Measurements from ENCODE around the gene FAM163B. TPM values are rescaled to one million over a fixed set of nuclear protein-coding genes. Genes with fewer than 3 reads are reported as not detected.

FAM163B gene
- total RNA-seq, 1 experiment from 2014 or later: not detected

DNA sequence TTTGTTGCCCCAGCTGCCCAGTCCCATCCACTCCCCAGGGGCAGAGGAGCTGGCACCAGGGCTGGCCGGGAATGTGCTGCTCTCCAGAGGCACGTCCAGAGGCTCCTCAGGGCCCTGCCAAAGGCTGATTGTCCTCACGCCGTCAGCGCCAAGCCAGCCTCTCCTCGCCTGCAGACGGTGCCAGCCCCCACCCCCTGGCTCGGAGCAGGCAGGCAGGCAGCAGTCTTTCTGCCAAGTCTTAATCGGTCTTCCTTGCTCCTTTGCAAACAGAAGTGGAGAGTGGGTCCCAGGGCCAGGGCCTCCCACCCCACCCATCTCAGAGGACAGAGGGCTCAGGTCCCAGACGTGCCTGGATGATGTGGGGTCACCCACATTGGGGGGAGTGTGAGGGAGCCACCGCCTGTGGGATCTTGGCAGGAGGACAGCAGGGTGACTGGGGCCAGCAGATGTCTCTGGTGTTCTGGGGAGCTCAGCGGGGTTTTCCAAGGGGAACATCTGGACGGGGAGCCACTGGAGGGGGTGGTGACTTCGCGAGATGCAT lies 36.3 kb downstream of the FAM163B start:
- Mint-ChIP-seq H3K27me3 (ENCODE audit: insufficient read depth, unreplicated experiment) (peaks cover 4% of the 10 kb centered on the region), H3K4me3 (ENCODE audit: unreplicated experiment) (no peak overlapping the region)
- no TSS peak for BruUV-seq (replicated peaks)

DNA sequence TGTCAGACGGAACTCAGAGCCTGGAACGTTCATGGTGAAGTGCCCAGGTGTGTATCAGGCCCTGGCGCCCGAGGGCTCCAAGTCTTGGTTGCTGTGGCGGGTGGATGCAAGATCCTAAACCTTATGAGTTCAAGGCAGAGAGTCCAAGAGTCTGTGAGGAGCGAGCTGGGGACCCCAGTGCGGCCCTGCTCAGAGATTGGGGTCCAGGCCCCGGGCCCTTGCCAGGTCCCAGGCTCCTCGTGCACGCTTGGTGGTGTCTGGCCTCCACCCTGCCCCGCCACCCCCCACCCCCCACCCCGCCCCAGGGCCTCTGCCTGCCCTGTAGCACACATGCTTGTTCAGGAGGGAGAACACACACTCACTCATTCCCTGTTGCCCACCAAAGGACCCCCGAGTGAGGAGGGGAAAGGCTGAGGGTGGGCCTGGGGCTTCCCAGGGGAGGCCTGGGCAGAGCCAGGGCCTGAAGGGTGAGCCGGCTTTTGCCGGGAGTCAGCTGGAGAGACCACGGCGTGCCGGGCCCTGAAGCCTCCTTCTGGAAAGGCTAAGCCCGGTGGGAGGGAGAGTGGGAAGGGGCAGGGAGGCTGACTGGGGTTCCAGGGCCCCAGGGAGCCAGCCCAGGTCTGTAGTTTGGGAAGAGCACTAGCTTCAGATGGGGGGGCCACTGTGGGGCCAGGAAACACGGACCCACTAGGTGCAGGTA lies 37.1 kb downstream of the FAM163B start:
- TF ChIP-seq, protein P1, sequence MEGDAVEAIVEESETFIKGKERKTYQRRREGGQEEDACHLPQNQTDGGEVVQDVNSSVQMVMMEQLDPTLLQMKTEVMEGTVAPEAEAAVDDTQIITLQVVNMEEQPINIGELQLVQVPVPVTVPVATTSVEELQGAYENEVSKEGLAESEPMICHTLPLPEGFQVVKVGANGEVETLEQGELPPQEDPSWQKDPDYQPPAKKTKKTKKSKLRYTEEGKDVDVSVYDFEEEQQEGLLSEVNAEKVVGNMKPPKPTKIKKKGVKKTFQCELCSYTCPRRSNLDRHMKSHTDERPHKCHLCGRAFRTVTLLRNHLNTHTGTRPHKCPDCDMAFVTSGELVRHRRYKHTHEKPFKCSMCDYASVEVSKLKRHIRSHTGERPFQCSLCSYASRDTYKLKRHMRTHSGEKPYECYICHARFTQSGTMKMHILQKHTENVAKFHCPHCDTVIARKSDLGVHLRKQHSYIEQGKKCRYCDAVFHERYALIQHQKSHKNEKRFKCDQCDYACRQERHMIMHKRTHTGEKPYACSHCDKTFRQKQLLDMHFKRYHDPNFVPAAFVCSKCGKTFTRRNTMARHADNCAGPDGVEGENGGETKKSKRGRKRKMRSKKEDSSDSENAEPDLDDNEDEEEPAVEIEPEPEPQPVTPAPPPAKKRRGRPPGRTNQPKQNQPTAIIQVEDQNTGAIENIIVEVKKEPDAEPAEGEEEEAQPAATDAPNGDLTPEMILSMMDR (IDR thresholded peaks at IDR 0.05; ENCODE audit: insufficient read depth in 1 of 2, low read depth in 1 of 2, low read length in 1 of 2, severe bottlenecking in 1 of 2, unreplicated experiment in 1 of 2): no peak
- H3K36me3 ChIP-seq (ENCODE audit: control insufficient read depth, insufficient read depth, low read length): no peaks in the 10 kb centered on the region
- Mint-ChIP-seq H3K27ac (ENCODE audit: unreplicated experiment) (no peak overlapping the region), H3K4me3 (ENCODE audit: unreplicated experiment) (no peak overlapping the region), H3K9me3 (ENCODE audit: unreplicated experiment) (no peaks in the 10 kb centered on the region), H3K36me3 (ENCODE audit: insufficient read depth, unreplicated experiment) (no peaks in the 10 kb centered on the region), H3K4me1 (ENCODE audit: low read depth, unreplicated experiment) (no peaks in the 10 kb centered on the region), H3K27me3 (ENCODE audit: insufficient read depth, unreplicated experiment) (peaks cover 4% of the 10 kb centered on the region)
- no peak for DNase-seq
- intact Hi-C loops (cut with micrococcal nuclease; ENCODE audit: unreplicated experiment): no loop called here
- BruUV-seq (replicated peaks): no TSS peak
- no peak overlapping the region for H3K4me3 ChIP-seq (ENCODE audit: low read depth, low read length)
- no peaks in the 10 kb centered on the region for H3K27me3 ChIP-seq (replicated peaks; ENCODE audit: control insufficient read depth, insufficient read depth, low read length)
- no peaks in the 10 kb centered on the region for H3K9me3 ChIP-seq
- no peaks in the 10 kb centered on the region for H3K4me1 ChIP-seq
- ChIA-PET CTCF (no interaction called here), POLR2A (no interaction called here)

More for the DNA sequence above, 36.3 kb downstream of the FAM163B start:
- POLR2A ChIA-PET: no interaction called here
- CTCF ChIA-PET: no interaction called here
- intact Hi-C loops (cut with micrococcal nuclease; ENCODE audit: unreplicated experiment): no loop called here
- H3K27ac Mint-ChIP-seq (ENCODE audit: unreplicated experiment): no peak overlapping the region
- Histone ChIP-seq H3K27me3 (replicated peaks; ENCODE audit: control insufficient read depth, insufficient read depth, low read length) (no peaks in the 10 kb centered on the region; the same call in 1 of the 2 replicates), H3K4me1 (no peaks in the 10 kb centered on the region), H3K4me3 (ENCODE audit: low read depth, low read length) (no peak overlapping the region), H3K9me3 (no peaks in the 10 kb centered on the region), H3K36me3 (ENCODE audit: control insufficient read depth, insufficient read depth, low read length) (no peaks in the 10 kb centered on the region)
- no peaks in the 10 kb centered on the region for H3K4me1 Mint-ChIP-seq (ENCODE audit: low read depth, unreplicated experiment)
- TF ChIP-seq, protein P1 (IDR thresholded peaks at IDR 0.05; ENCODE audit: insufficient read depth in 1 of 2, low read depth in 1 of 2, low read length in 1 of 2, severe bottlenecking in 1 of 2, unreplicated experiment in 1 of 2): no peak
- H3K36me3 Mint-ChIP-seq (ENCODE audit: insufficient read depth, unreplicated experiment): no peaks in the 10 kb centered on the region
- H3K9me3 Mint-ChIP-seq (ENCODE audit: unreplicated experiment): no peaks in the 10 kb centered on the region
- no peak for DNase-seq

DNA sequence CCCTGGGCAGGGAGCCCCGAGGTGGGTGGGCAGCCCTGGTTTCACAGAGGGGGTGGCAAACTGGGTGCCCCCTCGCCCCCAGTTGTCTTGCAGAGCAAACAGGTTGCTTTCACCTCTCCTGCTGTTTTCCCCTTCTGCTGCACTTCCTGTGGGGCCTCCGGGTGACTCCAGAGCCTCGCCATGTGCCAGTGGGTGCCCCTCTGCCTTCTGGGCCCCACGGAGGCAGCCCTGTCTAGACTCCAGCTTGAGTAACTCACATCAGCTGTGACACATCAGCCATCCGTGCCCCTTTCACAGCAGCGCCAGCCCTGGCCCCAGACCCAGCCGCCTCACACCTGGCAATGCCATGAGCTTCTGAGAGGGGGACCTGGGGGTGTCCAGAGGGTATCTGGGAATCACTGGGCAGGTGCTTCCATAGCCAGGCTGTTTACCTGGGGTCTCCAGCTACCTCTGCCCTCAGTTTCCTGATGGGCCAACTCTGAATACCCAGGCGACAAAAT lies 37.7 kb downstream of the FAM163B start:
- Mint-ChIP-seq H3K9me3 (ENCODE audit: unreplicated experiment) (no peaks in the 10 kb centered on the region), H3K27ac (ENCODE audit: unreplicated experiment) (no peak overlapping the region), H3K27me3 (ENCODE audit: insufficient read depth, unreplicated experiment) (peaks cover 4% of the 10 kb centered on the region), H3K4me1 (ENCODE audit: low read depth, unreplicated experiment) (no peaks in the 10 kb centered on the region), H3K36me3 (ENCODE audit: insufficient read depth, unreplicated experiment) (no peaks in the 10 kb centered on the region), H3K4me3 (ENCODE audit: unreplicated experiment) (no peak overlapping the region)
- H3K36me3 ChIP-seq (ENCODE audit: control insufficient read depth, insufficient read depth, low read length): no peaks in the 10 kb centered on the region
- H3K9me3 ChIP-seq: no peaks in the 10 kb centered on the region
- BruUV-seq (replicated peaks): no TSS peak
- ChIA-PET POLR2A (no interaction called here), CTCF (no interaction called here)
- TF ChIP-seq, protein P1 (IDR thresholded peaks at IDR 0.05; ENCODE audit: insufficient read depth in 1 of 2, low read depth in 1 of 2, low read length in 1 of 2, severe bottlenecking in 1 of 2, unreplicated experiment in 1 of 2): no peak
- H3K4me1 ChIP-seq: no peaks in the 10 kb centered on the region
- intact Hi-C loops (cut with micrococcal nuclease; ENCODE audit: unreplicated experiment): no loop called here
- DNase-seq: no peak
- H3K27me3 ChIP-seq (replicated peaks; ENCODE audit: control insufficient read depth, insufficient read depth, low read length): no peaks in the 10 kb centered on the region
- no peak overlapping the region for H3K4me3 ChIP-seq (ENCODE audit: low read depth, low read length)
